ENCODE results near the gene LSAMP.

The LSAMP gene

DNA sequence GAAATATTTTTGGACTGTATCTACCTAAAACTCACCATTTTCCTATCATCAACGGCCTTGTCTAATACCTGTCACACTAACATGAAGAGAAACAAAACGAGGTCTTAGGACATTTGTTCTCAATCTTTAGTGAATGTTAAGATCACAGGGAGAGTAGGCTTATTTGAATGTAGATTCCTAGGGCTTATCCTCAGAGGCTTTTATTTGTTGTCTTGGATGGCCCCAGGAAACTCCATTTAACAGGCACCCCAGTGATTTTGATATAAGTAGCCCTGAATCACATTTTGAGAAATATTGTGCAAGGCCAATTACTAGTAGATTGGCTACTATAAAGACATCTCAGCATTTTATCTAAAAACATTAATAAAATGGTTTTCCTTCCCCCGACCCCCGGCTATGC, 454.6 kb downstream of the LSAMP start:
- Histone ChIP-seq H3K9ac (ENCODE audit: low read length) (no peak overlapping the region), H3K4me1 (ENCODE audit: control insufficient read depth, low read depth, low read length) (peaks cover 35% of the 10 kb centered on the region), H3K9me3 (ENCODE audit: control insufficient read depth, low read depth, low read length) (no peaks in the 10 kb centered on the region), H3K27ac (ENCODE audit: low read length) (no peak overlapping the region), H3K4me3 (ENCODE audit: low read length) (no peak overlapping the region), H3K36me3 (ENCODE audit: control insufficient read depth, low read depth, low read length) (no peaks in the 10 kb centered on the region), H3K27me3 (ENCODE audit: control insufficient read depth, insufficient read depth, low read length) (no peaks in the 10 kb centered on the region)

DNA sequence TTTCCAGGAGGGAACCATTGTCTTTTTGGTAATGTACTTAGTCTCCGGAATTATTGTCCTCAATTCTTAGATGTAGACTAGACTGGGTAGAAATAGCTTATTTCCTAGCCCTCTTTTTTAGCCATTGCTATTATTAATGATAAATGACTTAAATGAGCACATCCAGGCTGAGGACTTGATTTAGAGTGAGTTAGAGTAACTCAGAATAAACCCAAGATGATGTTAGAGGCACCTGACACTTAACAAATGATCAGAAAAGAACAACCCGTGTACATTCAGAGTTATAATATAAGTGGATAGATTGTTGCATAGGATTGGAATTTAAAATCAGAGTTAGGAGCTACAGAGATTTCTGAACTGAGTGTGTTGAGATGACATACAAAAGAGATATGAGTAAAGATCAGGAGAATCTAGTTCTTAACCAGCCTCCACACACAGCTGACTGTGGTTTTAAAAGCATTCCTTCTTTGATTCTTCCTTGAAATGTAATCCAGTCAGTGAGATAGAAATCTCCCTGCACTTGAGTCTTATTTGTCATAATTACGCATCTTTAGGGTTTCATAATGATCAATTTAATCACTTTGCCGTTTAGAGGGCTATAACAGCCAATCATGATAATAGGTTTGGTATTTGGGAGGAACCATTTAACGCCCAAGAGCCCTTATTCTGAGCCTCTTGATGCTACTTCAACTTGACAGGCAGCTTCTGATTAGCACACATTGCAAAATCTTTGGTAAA, 455.4 kb downstream of the LSAMP start:
- Histone ChIP-seq H3K27ac (ENCODE audit: low read length) (no peak overlapping the region), H3K27me3 (ENCODE audit: control insufficient read depth, insufficient read depth, low read length) (no peaks in the 10 kb centered on the region), H3K4me3 (ENCODE audit: low read length) (no peak overlapping the region), H3K9ac (ENCODE audit: low read length) (no peak overlapping the region), H3K9me3 (ENCODE audit: control insufficient read depth, low read depth, low read length) (no peaks in the 10 kb centered on the region), H3K4me1 (ENCODE audit: control insufficient read depth, low read depth, low read length) (peaks cover 40% of the 10 kb centered on the region), H3K36me3 (ENCODE audit: control insufficient read depth, low read depth, low read length) (no peaks in the 10 kb centered on the region)

DNA sequence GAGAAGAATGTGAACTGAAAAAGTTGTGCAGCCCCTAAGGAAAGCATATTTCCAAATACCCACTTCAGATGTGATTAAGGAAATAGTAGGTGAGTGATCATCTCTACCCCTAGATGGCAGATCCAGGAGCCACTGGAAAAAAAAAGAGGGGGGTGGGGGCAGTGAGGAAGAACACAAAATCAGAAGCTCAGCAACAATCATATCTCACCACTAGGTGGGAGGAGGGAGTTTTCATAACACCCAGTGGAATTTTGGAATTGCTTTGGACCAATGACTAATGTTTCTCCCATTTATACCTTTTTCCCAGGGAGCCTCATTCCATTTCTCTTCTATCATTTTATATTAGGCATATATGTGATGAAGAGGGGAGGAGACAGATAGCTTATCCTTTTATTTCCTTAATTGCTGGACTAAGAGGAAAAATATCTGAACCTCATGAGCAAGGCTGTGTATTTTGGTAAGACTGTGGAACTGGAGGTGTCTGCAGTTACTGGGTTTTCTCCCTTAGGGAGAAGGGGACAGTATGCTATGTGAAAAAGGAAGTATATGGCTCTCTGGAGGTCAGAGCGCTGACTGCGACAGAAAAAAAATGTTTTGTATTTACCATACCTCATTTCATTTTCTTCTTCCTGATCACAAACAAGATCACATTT, 458.6 kb downstream of the LSAMP start:
- no peaks in the 10 kb centered on the region for H3K9me3 ChIP-seq (ENCODE audit: control insufficient read depth, low read depth, low read length)
- H3K36me3 ChIP-seq (ENCODE audit: control insufficient read depth, low read depth, low read length), result no peaks in the 10 kb centered on the region
- H3K9ac ChIP-seq (ENCODE audit: low read length), result no peak overlapping the region
- no peak overlapping the region for H3K27ac ChIP-seq (ENCODE audit: low read length)
- H3K27me3 ChIP-seq (ENCODE audit: control insufficient read depth, insufficient read depth, low read length), result no peaks in the 10 kb centered on the region
- peaks cover 40% of the 10 kb centered on the region for H3K4me1 ChIP-seq (ENCODE audit: control insufficient read depth, low read depth, low read length)
- H3K4me3 ChIP-seq (ENCODE audit: low read length), result no peak overlapping the region

DNA sequence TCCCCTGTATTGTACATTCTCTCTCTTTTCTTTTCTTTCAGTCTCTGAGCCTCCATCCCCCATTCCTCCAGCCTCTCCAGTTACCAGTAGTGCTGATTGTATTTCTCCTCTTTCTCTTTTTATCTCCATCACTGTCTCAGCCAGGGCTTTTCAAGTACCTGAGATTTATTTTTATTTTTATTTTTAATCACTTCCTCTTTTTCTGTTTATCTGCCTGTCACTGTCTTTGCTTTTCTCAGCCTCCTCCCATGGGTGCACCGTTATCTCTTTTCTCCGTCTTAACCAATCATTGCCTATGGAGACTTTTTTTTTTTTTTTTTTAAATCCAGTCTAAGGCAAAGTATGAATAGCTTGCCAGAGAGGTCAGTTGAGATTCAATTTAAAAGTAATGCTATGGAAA, 462.7 kb downstream of the LSAMP start:
- H3K4me1 ChIP-seq (ENCODE audit: control insufficient read depth, low read depth, low read length), result peaks cover 23% of the 10 kb centered on the region

DNA sequence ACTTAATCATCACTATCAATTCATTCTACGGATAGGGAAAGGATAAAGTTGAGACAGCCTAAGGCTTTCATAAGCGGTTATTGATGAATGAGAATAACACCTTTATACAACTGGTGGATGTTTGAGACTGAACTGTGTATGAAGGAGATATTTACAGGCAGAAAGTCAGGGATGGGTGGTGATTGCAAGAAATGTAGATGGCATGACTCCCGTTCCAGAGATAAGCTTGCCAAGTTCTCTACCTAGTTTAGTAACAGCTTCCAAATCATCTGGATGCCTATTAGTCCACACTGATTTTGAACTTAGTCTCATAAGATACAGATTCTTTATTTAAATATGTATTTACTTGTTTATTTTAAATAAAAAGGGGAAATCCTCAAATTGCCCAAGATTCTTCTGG, 463.2 kb downstream of the LSAMP start:
- peaks cover 19% of the 10 kb centered on the region for H3K4me1 ChIP-seq (ENCODE audit: control insufficient read depth, low read depth, low read length)
- no peak overlapping the region for H3K4me3 ChIP-seq (ENCODE audit: low read length)
- no peaks in the 10 kb centered on the region for H3K27me3 ChIP-seq (ENCODE audit: control insufficient read depth, insufficient read depth, low read length)
- no peaks in the 10 kb centered on the region for H3K36me3 ChIP-seq (ENCODE audit: control insufficient read depth, low read depth, low read length)
- H3K9ac ChIP-seq (ENCODE audit: low read length), result no peak overlapping the region
- H3K9me3 ChIP-seq (ENCODE audit: control insufficient read depth, low read depth, low read length), result no peaks in the 10 kb centered on the region
- H3K27ac ChIP-seq (ENCODE audit: low read length), result no peak overlapping the region

More for the DNA sequence above, 462.7 kb downstream of the LSAMP start:
- Histone ChIP-seq H3K27me3 (ENCODE audit: control insufficient read depth, insufficient read depth, low read length) (no peaks in the 10 kb centered on the region), H3K9ac (ENCODE audit: low read length) (no peak overlapping the region), H3K36me3 (ENCODE audit: control insufficient read depth, low read depth, low read length) (no peaks in the 10 kb centered on the region), H3K4me3 (ENCODE audit: low read length) (no peak overlapping the region), H3K9me3 (ENCODE audit: control insufficient read depth, low read depth, low read length) (no peaks in the 10 kb centered on the region), H3K27ac (ENCODE audit: low read length) (no peak overlapping the region)

DNA sequence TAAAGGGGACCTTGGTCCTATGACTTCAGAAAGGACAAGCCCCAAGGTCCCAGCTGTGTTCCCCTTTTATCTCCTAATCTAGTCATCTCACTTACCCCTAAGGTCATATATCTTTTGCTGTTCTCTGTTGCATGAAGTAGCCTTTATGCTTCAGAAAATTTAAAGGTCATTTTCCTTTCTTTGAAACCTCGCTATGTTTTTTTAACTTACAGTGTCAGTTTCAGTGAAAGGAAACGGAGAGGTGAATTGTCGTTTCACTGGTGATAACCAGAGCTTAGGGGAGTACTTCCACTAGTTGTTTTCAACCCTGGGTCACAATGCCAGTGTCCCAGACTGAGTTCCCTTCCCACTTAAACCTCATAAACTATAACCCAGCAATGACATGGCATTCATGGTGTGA, 464.6 kb downstream of the LSAMP start:
- Histone ChIP-seq H3K27me3 (ENCODE audit: control insufficient read depth, insufficient read depth, low read length) (no peaks in the 10 kb centered on the region), H3K4me1 (ENCODE audit: control insufficient read depth, low read depth, low read length) (peaks cover 15% of the 10 kb centered on the region), H3K9me3 (ENCODE audit: control insufficient read depth, low read depth, low read length) (no peaks in the 10 kb centered on the region), H3K4me3 (ENCODE audit: low read length) (no peak overlapping the region), H3K36me3 (ENCODE audit: control insufficient read depth, low read depth, low read length) (no peaks in the 10 kb centered on the region), H3K27ac (ENCODE audit: low read length) (no peak overlapping the region), H3K9ac (ENCODE audit: low read length) (no peak overlapping the region)

DNA sequence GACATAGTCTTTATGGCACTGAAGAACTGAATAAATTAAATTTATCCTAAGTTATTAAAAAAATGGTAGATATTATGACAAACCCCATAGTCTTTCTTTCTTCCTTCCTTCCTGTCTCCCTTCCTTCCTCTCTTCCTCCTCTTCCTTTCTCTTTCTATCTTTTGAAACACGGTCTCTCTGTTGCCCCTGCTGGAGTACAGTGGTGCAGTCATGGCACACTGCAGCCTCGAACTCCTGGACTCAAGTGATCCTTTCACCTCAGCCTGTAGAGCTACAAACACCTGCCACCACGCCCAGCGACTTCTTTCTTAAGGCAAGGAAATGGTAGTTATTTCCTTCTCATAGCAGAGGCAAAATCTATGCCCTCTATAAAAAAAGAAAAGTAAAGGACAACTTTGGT, 467.4 kb downstream of the LSAMP start:
- Histone ChIP-seq H3K9ac (ENCODE audit: low read length) (no peak overlapping the region), H3K4me3 (ENCODE audit: low read length) (no peak overlapping the region), H3K27ac (ENCODE audit: low read length) (no peak overlapping the region), H3K4me1 (ENCODE audit: control insufficient read depth, low read depth, low read length) (peaks cover 12% of the 10 kb centered on the region), H3K27me3 (ENCODE audit: control insufficient read depth, insufficient read depth, low read length) (no peaks in the 10 kb centered on the region), H3K36me3 (ENCODE audit: control insufficient read depth, low read depth, low read length) (no peaks in the 10 kb centered on the region), H3K9me3 (ENCODE audit: control insufficient read depth, low read depth, low read length) (no peaks in the 10 kb centered on the region)

DNA sequence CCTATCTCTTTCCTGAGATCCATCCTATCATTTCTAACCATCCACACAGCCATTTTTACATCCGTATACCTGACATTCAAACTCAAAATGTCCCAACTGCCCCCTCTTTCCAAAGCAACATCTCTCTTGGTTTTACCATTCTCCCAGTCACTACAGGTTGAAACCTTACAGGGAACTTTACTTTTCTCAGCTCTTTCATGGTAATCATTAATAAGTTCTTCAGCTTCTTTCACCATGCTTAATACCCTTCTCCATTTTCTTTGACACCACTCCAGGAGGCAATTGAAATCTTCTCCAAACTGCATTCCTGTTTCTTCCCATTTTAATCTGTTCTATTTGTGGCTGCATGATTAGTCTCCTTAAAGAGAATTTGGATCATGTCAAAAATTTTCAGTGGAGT, 469.5 kb downstream of the LSAMP start:
- no peak overlapping the region for H3K9ac ChIP-seq (ENCODE audit: low read length)

DNA sequence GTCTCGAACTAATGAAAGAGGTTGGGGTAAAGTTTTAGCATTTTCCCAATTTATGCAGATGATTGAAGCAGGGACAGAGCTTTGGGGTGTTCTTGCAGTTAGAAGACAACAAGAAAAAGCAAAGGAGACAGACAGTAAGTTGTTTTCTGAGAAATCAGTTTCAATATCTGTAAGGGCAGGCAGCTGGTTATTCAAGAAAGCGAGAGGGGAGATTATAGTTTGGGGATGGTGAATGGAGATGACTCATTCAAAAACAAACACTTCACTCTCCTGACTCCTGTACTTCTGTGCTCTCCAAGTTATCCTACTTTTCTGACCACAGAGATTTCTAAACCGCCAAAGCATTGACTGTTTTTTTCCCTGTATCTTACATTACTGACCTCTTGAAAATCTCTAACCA, 469.9 kb downstream of the LSAMP start:
- Histone ChIP-seq H3K36me3 (ENCODE audit: control insufficient read depth, low read depth, low read length) (no peaks in the 10 kb centered on the region), H3K4me1 (ENCODE audit: control insufficient read depth, low read depth, low read length) (peaks cover 12% of the 10 kb centered on the region), H3K9ac (ENCODE audit: low read length) (no peak overlapping the region), H3K9me3 (ENCODE audit: control insufficient read depth, low read depth, low read length) (no peaks in the 10 kb centered on the region), H3K27me3 (ENCODE audit: control insufficient read depth, insufficient read depth, low read length) (no peaks in the 10 kb centered on the region), H3K27ac (ENCODE audit: low read length) (no peak overlapping the region), H3K4me3 (ENCODE audit: low read length) (no peak overlapping the region)

More for the DNA sequence above, 469.5 kb downstream of the LSAMP start:
- H3K9me3 ChIP-seq (ENCODE audit: control insufficient read depth, low read depth, low read length), result no peaks in the 10 kb centered on the region
- H3K27ac ChIP-seq (ENCODE audit: low read length), result no peak overlapping the region
- no peaks in the 10 kb centered on the region for H3K36me3 ChIP-seq (ENCODE audit: control insufficient read depth, low read depth, low read length)
- H3K4me3 ChIP-seq (ENCODE audit: low read length), result no peak overlapping the region
- H3K27me3 ChIP-seq (ENCODE audit: control insufficient read depth, insufficient read depth, low read length), result no peaks in the 10 kb centered on the region
- peaks cover 12% of the 10 kb centered on the region for H3K4me1 ChIP-seq (ENCODE audit: control insufficient read depth, low read depth, low read length)

DNA sequence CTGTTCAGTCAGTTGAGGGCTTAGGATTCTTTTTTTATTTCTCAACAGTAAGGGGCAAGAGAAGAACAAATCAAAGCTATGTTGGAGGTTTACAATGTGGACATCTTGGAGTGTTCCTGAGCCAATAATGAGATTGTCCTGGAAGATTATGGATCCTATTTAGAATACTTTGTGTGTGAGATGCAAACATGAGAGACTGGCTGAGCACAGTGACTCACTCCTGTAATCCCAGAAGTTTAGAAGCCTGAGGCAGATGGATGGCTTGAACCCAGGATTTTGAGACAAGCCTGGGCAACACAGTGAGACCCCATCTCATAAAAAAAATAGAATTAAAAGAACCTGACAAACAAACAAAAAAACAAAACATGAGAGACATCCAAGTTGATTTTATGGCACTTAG, 470.3 kb downstream of the LSAMP start:
- H3K27me3 ChIP-seq (ENCODE audit: control insufficient read depth, insufficient read depth, low read length), result no peaks in the 10 kb centered on the region
- H3K9ac ChIP-seq (ENCODE audit: low read length), result no peak overlapping the region
- no peak overlapping the region for H3K27ac ChIP-seq (ENCODE audit: low read length)
- H3K9me3 ChIP-seq (ENCODE audit: control insufficient read depth, low read depth, low read length), result no peaks in the 10 kb centered on the region
- H3K4me3 ChIP-seq (ENCODE audit: low read length), result no peak overlapping the region
- H3K4me1 ChIP-seq (ENCODE audit: control insufficient read depth, low read depth, low read length), result peaks cover 12% of the 10 kb centered on the region
- no peaks in the 10 kb centered on the region for H3K36me3 ChIP-seq (ENCODE audit: control insufficient read depth, low read depth, low read length)

DNA sequence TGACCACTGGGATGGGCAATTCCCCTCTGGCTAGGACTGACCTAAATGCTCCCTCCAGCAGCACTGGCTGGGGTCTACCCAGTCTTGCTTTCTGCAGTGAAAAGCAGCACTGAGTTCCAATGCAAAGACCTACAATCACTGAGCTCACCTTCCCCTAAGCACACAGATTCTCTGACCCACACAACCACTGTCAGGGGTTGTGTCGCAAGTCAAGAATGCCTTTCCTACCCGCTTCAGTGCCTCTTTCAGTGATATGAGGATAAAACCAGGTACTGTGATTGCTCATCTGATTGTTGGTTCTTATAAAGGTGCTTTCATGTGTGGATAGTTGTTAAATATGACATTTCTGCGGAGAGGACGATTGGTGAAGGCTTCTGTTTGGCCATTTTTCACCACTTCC, 476.4 kb downstream of the LSAMP start:
- Histone ChIP-seq H3K9me3 (ENCODE audit: control insufficient read depth, low read depth, low read length) (no peaks in the 10 kb centered on the region), H3K27me3 (ENCODE audit: control insufficient read depth, insufficient read depth, low read length) (no peaks in the 10 kb centered on the region), H3K27ac (ENCODE audit: low read length) (no peak overlapping the region), H3K4me1 (ENCODE audit: control insufficient read depth, low read depth, low read length) (no peaks in the 10 kb centered on the region), H3K36me3 (ENCODE audit: control insufficient read depth, low read depth, low read length) (no peaks in the 10 kb centered on the region), H3K4me3 (ENCODE audit: low read length) (no peak overlapping the region), H3K9ac (ENCODE audit: low read length) (no peak overlapping the region)

DNA sequence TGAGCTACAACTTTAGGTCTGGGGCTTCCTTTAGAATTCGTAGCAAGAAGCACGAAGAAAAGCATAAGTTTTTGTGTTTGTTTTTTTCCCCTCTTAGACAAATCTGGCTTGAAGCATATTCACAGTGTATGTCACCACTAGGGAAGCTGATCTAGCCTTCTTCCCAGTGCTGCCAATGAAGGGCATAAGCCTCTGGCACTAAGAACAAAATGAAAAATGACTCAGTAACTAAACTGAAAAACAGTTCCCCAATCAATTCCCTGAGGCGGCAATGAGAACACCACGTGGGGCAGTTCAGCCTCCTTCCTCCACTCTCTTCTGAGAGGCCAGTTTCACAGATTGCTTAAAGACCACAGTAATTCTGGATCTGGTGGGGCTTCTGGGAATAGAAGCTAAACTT, 483.9 kb downstream of the LSAMP start:
- H3K4me1 ChIP-seq (ENCODE audit: control insufficient read depth, low read depth, low read length), result no peaks in the 10 kb centered on the region
- no peak overlapping the region for H3K27ac ChIP-seq (ENCODE audit: low read length)
- no peaks in the 10 kb centered on the region for H3K9me3 ChIP-seq (ENCODE audit: control insufficient read depth, low read depth, low read length)
- no peaks in the 10 kb centered on the region for H3K27me3 ChIP-seq (ENCODE audit: control insufficient read depth, insufficient read depth, low read length)
- no peak overlapping the region for H3K9ac ChIP-seq (ENCODE audit: low read length)
- no peak overlapping the region for H3K4me3 ChIP-seq (ENCODE audit: low read length)
- H3K36me3 ChIP-seq (ENCODE audit: control insufficient read depth, low read depth, low read length), result no peaks in the 10 kb centered on the region
